ENCODE measurements around the gene RASA2.

Gene RASA2

DNA sequence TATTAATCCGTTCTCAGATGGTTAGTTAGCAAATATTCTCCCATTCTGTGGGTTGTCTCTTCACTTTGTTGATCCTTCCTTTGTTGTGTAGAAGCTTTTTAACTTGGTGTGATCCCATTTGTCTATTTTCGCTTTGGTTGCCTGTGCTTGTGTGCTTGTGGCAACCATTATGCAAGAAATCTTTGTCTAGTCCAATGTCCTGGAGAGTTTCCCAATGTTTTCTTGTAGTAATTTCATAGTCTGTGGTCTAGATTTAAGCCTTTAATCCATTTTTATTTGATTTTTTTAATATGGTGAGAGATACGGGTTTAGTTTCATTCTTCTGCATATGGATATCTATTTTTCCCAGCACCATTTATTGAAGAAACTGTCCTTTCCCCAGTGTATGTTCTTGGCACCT is 59.8 kb downstream of the RASA2 start:
- Histone ChIP-seq H2AFZ (ENCODE audit: low read length) (no peak overlapping the region), H3K4me3 (ENCODE audit: low read length, poor library complexity, severe bottlenecking) (no peak overlapping the region), H3K9me3 (ENCODE audit: insufficient read depth, low read depth, low read length) (peaks cover 34% of the 10 kb centered on the region), H4K20me1 (ENCODE audit: insufficient read depth, low read length, poor library complexity, severe bottlenecking) (peaks cover 3% of the 10 kb centered on the region), H3K4me2 (ENCODE audit: low read depth, low read length, poor library complexity, severe bottlenecking) (no peak overlapping the region), H3K36me3 (ENCODE audit: insufficient read depth, low read length) (peaks cover 81% of the 10 kb centered on the region), H3K9ac (ENCODE audit: low read depth, low read length, poor library complexity, severe bottlenecking) (no peak overlapping the region), H3K79me2 (ENCODE audit: insufficient read depth, low read length) (peaks cover 23% of the 10 kb centered on the region), H3F3A (ENCODE audit: low read depth) (no peaks in the 10 kb centered on the region), H3K4me1 (ENCODE audit: insufficient read depth, low read length, poor library complexity, severe bottlenecking) (no peaks in the 10 kb centered on the region), H3K27me3 (ENCODE audit: insufficient read depth, low read length, poor library complexity, severe bottlenecking) (no peaks in the 10 kb centered on the region), H3K9me2 (replicated peaks; ENCODE audit: low read depth, low read length) (no peaks in the 10 kb centered on the region)
- TF ChIP-seq EZH2phosphoT487 (IDR thresholded peaks at IDR 0.05; ENCODE audit: borderline replicate concordance), result no peak
- TF ChIP-seq, protein P1, sequence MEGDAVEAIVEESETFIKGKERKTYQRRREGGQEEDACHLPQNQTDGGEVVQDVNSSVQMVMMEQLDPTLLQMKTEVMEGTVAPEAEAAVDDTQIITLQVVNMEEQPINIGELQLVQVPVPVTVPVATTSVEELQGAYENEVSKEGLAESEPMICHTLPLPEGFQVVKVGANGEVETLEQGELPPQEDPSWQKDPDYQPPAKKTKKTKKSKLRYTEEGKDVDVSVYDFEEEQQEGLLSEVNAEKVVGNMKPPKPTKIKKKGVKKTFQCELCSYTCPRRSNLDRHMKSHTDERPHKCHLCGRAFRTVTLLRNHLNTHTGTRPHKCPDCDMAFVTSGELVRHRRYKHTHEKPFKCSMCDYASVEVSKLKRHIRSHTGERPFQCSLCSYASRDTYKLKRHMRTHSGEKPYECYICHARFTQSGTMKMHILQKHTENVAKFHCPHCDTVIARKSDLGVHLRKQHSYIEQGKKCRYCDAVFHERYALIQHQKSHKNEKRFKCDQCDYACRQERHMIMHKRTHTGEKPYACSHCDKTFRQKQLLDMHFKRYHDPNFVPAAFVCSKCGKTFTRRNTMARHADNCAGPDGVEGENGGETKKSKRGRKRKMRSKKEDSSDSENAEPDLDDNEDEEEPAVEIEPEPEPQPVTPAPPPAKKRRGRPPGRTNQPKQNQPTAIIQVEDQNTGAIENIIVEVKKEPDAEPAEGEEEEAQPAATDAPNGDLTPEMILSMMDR (conservative IDR thresholded peaks at IDR 0.05; ENCODE audit: low read length), result no peak

DNA sequence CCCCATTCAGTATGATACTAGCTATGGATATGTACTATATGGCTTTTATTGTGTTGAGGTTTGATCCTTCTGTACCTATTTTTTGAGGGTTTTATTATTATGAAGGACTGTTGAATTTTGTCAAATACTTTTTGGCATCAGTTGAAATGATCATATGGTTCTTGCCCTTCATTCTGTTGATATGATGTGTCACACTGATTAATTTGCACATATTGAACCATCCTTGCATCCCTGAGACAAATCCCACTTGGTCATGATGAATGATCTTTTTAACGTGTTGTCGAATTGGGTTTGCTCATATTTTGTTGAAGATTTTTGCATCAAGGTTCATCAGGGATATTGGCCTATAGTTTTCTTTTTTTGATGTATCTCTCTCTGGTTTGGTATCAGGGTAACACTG is 61.0 kb downstream of the RASA2 start:
- no peaks in the 10 kb centered on the region for H3K27me3 ChIP-seq (ENCODE audit: insufficient read depth, low read length, poor library complexity, severe bottlenecking)
- H3K79me2 ChIP-seq (ENCODE audit: insufficient read depth, low read length), result peaks cover 23% of the 10 kb centered on the region
- TF ChIP-seq EZH2phosphoT487 (IDR thresholded peaks at IDR 0.05; ENCODE audit: borderline replicate concordance), result no peak
- TF ChIP-seq, protein P1 (conservative IDR thresholded peaks at IDR 0.05; ENCODE audit: low read length), result no peak
- no peak overlapping the region for H3K9ac ChIP-seq (ENCODE audit: low read depth, low read length, poor library complexity, severe bottlenecking)
- H3K4me3 ChIP-seq (ENCODE audit: low read length, poor library complexity, severe bottlenecking), result no peak overlapping the region
- H3K9me3 ChIP-seq (ENCODE audit: insufficient read depth, low read depth, low read length), result peaks cover 27% of the 10 kb centered on the region
- peaks cover 70% of the 10 kb centered on the region for H3K36me3 ChIP-seq (ENCODE audit: insufficient read depth, low read length)
- H3K4me1 ChIP-seq (ENCODE audit: insufficient read depth, low read length, poor library complexity, severe bottlenecking), result peaks cover 9% of the 10 kb centered on the region
- no peak overlapping the region for H2AFZ ChIP-seq (ENCODE audit: low read length)
- H3F3A ChIP-seq (ENCODE audit: low read depth), result peaks cover 3% of the 10 kb centered on the region; the same call in 1 of the 2 replicates
- H4K20me1 ChIP-seq (ENCODE audit: insufficient read depth, low read length, poor library complexity, severe bottlenecking), result peaks cover 6% of the 10 kb centered on the region
- H3K4me2 ChIP-seq (ENCODE audit: low read depth, low read length, poor library complexity, severe bottlenecking), result no peak overlapping the region
- H3K9me2 ChIP-seq (replicated peaks; ENCODE audit: low read depth, low read length), result no peaks in the 10 kb centered on the region

DNA sequence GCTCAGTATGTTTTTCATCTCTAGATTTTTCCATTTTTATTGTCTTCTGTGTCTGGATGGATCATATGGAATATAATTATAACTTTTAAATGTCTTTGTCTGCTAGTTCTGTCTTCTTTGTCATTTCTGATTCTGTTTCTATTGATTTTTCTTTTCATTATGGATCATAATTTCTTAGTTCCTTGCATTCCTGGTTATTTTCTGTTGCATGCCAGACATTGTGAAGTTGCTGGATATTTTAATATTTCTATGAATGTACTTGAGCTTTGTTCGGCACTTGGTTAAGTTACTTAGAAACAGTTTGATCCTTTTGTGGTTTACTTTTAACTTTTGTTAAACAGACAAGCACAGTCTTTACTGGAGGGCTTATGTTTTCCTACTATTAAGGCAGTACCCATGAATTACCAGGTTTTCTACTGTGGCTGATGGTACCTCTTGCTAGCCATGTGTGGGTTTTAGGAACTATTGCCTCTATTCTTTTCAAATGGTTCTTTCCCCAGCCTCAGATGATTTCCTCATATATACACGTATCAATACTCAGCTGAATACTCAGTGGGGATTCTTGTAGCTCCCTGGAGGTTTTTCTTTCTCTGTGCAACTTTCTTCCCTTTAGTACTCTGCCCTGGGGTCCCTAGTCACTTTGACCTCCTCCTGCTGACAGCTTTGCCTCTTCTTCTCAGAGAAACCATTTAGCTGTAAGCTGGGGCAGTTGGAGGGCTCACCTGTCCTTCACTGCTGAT is 64.3 kb downstream of the RASA2 start:
- H4K20me1 ChIP-seq (ENCODE audit: insufficient read depth, low read length, poor library complexity, severe bottlenecking), result peaks cover 17% of the 10 kb centered on the region
- H3K79me2 ChIP-seq (ENCODE audit: insufficient read depth, low read length), result peaks cover 23% of the 10 kb centered on the region
- TF ChIP-seq EZH2phosphoT487 (IDR thresholded peaks at IDR 0.05; ENCODE audit: borderline replicate concordance), result no peak
- TF ChIP-seq, protein P1 (conservative IDR thresholded peaks at IDR 0.05; ENCODE audit: low read length), result no peak

More for the DNA sequence above, 64.3 kb downstream of the RASA2 start:
- Histone ChIP-seq H3F3A (ENCODE audit: low read depth) (peaks cover 5% of the 10 kb centered on the region; the same call in 1 of the 2 replicates), H3K4me2 (ENCODE audit: low read depth, low read length, poor library complexity, severe bottlenecking) (no peak overlapping the region), H3K4me3 (ENCODE audit: low read length, poor library complexity, severe bottlenecking) (no peak overlapping the region), H3K9me3 (ENCODE audit: insufficient read depth, low read depth, low read length) (peaks cover 16% of the 10 kb centered on the region; the same call in 1 of the 2 replicates), H3K27me3 (ENCODE audit: insufficient read depth, low read length, poor library complexity, severe bottlenecking) (no peaks in the 10 kb centered on the region), H3K9me2 (replicated peaks; ENCODE audit: low read depth, low read length) (no peaks in the 10 kb centered on the region), H3K4me1 (ENCODE audit: insufficient read depth, low read length, poor library complexity, severe bottlenecking) (peaks cover 19% of the 10 kb centered on the region), H3K36me3 (ENCODE audit: insufficient read depth, low read length) (peaks cover 51% of the 10 kb centered on the region), H3K9ac (ENCODE audit: low read depth, low read length, poor library complexity, severe bottlenecking) (no peak overlapping the region), H2AFZ (ENCODE audit: low read length) (no peak overlapping the region)
